Osteocyte (in vitro differentiated cells): ENCODE results near the gene FN3KRP. TPM values are rescaled to one million over a fixed set of nuclear protein-coding genes. Genes with fewer than 3 reads are reported as not detected.

Experiments used
- DNase-seq: peaks from one replicate; pipeline ENCODE4 v3.0.0; 2021; ENCODE audit warnings: mixed read lengths; ENCODE audit not compliant: unreplicated experiment; ENCODE audit errors: extremely low spot score
- H3K27ac Mint-ChIP-seq: one replicate; pipeline ENCODE4 v1.8.0; 2021; ENCODE audit warnings: mild to moderate bottlenecking, mixed read lengths; ENCODE audit not compliant: unreplicated experiment
- H3K27me3 Mint-ChIP-seq: one replicate; pipeline ENCODE4 v1.8.0; 2021; ENCODE audit warnings: mixed read lengths; ENCODE audit not compliant: unreplicated experiment
- H3K36me3 Mint-ChIP-seq: one replicate; pipeline ENCODE4 v1.8.0; 2021; ENCODE audit warnings: mixed read lengths; ENCODE audit not compliant: unreplicated experiment
- H3K4me1 Mint-ChIP-seq: one replicate; pipeline ENCODE4 v1.8.0; 2021; ENCODE audit warnings: mixed read lengths; ENCODE audit not compliant: unreplicated experiment
- H3K4me3 Mint-ChIP-seq: one replicate; pipeline ENCODE4 v1.8.0; 2021; ENCODE audit warnings: mild to moderate bottlenecking, moderate library complexity, mixed read lengths; ENCODE audit not compliant: unreplicated experiment
- H3K9me3 Mint-ChIP-seq: one replicate; pipeline ENCODE4 v1.8.0; 2021; ENCODE audit warnings: mixed read lengths; ENCODE audit not compliant: unreplicated experiment
- CTCF ChIP-seq: fragments of 200-600 bp; sonication (generic); IDR thresholded peaks from 2 replicates; pipeline ENCODE4 v1.5.0; 2021; ENCODE audit warnings: antibody characterized with exemption, mild to moderate bottlenecking, moderate library complexity
- total RNA-seq: library from RNA; stranded (reverse); gene quantifications from 2 replicates; pipeline ENCODE4 v1.2.1, GENCODE V29; 2021

FN3KRP gene
- total RNA-seq, 1 donor from 2014 or later, result 31.7 TPM

DNA sequence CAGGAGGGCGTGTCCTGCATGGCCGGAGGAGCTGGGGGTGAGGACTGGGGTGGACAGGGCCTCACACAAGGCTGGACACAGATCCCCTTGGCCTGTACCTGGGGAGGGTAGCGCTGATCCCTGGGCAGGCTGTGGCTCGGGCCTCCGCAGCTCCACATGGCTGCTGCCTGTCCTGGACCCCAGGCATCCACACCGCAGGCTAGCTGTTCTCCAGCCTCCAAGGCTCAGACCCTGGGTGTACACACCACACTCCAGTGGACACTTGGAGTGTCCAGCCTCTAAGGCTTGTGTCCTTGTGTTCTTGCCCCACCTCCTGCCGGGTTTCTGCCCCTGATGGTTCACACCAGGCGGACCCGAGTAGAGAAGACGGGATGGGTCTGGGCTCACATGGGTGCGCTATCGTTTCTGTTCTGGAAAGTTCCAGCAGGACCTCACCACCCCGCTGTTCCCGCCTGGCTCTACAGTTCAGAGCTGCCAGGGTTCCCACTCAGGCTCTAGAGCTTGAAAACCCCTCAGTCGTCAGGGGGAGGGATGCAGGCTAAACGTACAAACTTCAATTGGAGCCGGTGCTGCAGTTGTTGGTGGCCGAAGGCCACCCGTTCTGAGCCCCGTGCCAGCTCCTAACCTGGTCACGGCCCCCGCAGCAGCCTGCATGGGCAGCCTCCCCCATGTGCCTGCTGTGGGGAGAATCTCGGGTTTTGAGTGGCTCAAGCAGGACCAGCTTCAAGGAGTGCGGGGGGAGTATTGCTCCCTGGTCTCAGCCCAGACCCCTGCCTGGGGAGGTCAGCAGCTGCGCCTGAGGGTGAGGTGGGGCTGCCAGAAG lies 6.6 kb upstream of the FN3KRP start:
- no peaks in the 10 kb centered on the region for H3K27me3 Mint-ChIP-seq
- no peaks in the 10 kb centered on the region for H3K9me3 Mint-ChIP-seq
- no peak overlapping the region for H3K27ac Mint-ChIP-seq
- H3K4me3 Mint-ChIP-seq, result no peak overlapping the region
- no peak for TF ChIP-seq CTCF
- no peak for DNase-seq
- peaks cover 9% of the 10 kb centered on the region for H3K4me1 Mint-ChIP-seq
- H3K36me3 Mint-ChIP-seq, result no peaks in the 10 kb centered on the region

- H3K36me3 Mint-ChIP-seq, result no peaks in the 10 kb centered on the region
- TF ChIP-seq CTCF, result no peak
- no peak overlapping the region for H3K27ac Mint-ChIP-seq
- H3K9me3 Mint-ChIP-seq, result no peaks in the 10 kb centered on the region
- H3K27me3 Mint-ChIP-seq, result no peaks in the 10 kb centered on the region
- H3K4me1 Mint-ChIP-seq, result peaks cover 10% of the 10 kb centered on the region
- H3K4me3 Mint-ChIP-seq, result no peak overlapping the region
- no peak for DNase-seq
Measured at GRCh38 chr17:82710499-82711232, 5.8 kb upstream of the FN3KRP start.

DNA sequence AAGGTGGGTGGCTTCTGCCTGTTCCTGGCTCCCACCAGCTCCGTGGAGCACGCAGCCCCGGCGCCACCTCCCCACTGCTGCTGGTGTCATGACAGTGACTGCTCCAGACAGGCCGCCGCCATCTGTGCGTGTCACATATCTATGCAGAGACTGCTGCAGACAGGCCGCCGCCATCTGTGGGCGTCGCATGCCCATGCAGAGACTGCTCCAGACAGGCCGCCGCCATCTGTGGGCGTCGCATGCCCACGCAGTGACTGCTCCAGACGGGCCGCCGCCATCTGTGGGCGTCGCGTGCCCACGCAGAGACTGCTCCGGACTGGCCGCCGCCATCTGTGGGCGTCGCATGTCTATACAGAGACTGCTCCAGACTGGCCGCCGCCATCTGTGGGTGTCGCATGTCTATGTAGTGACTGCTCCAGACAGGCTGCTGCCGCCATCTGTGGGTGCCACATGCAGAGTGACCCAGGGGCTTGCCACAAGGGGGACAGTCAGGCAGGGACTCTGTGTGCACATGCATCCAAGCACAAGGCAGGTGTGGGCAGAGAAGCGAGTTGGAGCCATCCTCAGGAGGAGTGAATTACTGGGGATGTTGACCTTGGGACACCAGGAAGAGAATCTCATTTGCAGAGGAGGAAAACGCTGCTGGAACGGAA lies 3.3 kb upstream of the FN3KRP start:
- DNase-seq, result no peak
- TF ChIP-seq CTCF, result no peak
- Mint-ChIP-seq H3K4me1 (peaks cover 22% of the 10 kb centered on the region), H3K36me3 (no peaks in the 10 kb centered on the region), H3K9me3 (no peaks in the 10 kb centered on the region), H3K4me3 (peak overlapping the region; percentile 8), H3K27ac (no peak overlapping the region), H3K27me3 (no peaks in the 10 kb centered on the region)

DNA sequence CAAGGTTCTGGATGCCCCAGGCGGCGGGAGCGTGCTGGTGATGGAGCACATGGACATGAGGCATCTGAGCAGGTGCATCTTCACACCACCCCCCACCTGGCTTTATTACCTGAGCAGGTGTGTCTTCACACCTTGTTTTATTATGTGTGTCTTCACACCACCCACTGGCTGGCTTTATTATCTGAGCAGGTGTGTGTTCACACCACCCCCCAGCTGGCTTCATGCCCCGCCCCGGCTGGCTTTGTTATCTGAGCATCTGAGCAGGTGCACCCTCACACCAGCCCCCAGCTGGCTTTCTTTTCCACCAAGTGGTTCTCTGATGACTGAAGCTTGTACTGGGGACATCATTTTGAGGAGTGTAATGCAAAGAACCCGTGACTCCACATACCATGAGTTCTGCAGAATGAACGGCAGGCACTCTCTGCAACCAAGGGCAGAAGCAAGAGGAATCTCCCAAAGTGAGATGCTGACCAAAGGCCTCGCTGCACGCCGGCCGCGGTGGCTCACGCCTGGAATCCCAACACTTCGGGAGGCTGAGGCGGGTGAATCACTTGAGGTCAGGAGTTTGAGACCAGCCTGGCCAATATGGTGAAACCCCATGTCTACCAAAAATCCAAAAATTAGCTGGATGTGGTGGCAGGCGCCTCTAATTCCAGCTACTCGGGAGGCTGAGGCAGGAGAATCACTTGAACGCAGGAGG lies 2.6 kb downstream of the FN3KRP start:
- Mint-ChIP-seq H3K4me3 (no peak overlapping the region), H3K9me3 (no peaks in the 10 kb centered on the region), H3K27ac (no peak overlapping the region), H3K4me1 (peaks cover 19% of the 10 kb centered on the region), H3K27me3 (no peaks in the 10 kb centered on the region), H3K36me3 (peaks cover 12% of the 10 kb centered on the region)
- no peak for DNase-seq
- no peak for TF ChIP-seq CTCF
